Activated CD8-positive, alpha-beta T cell treated with anti-CD3 and anti-CD28 coated beads for 36 hours (primary cell): ENCODE results near the gene TNFRSF6B. TPM values are rescaled to one million over a fixed set of nuclear protein-coding genes. Genes with fewer than 3 reads are reported as not detected.

Source experiments
- ATAC-seq: fragments of 200-7000 bp; cut with Tn5 transposase; one replicate; pipeline ENCODE4 v1.10.0; 2021; ENCODE audit warnings: mild to moderate bottlenecking, moderate library complexity
- CTCF ChIA-PET: fragments of 350-600 bp; sonication (Branson Sonifier 250); formaldehyde crosslinking; loops from one replicate; lab custom pipeline; 2021; ENCODE audit warnings: antibody characterized with exemption; lab: Charles Lee
- POLR2A ChIA-PET: fragments of 350-600 bp; sonication (Branson Sonifier 250); formaldehyde crosslinking; loops from one replicate; lab custom pipeline; 2021; ENCODE audit warnings: antibody characterized with exemption; lab: Charles Lee
- DNase-seq: peaks from one replicate; pipeline ENCODE4 v3.0.0-alpha.2; 2020
- H3K27ac Mint-ChIP-seq: one replicate; pipeline ENCODE4 v1.8.0; 2021; ENCODE audit warnings: mild to moderate bottlenecking, mixed read lengths
- H3K27me3 Mint-ChIP-seq: one replicate; pipeline ENCODE4 v1.8.0; 2021; ENCODE audit warnings: mixed read lengths
- H3K36me3 Mint-ChIP-seq: one replicate; pipeline ENCODE4 v1.8.0; 2021; ENCODE audit warnings: low read depth, mixed read lengths
- H3K4me1 Mint-ChIP-seq: one replicate; pipeline ENCODE4 v1.8.0; 2021; ENCODE audit warnings: low read depth, mixed read lengths
- H3K4me3 Mint-ChIP-seq: one replicate; pipeline ENCODE4 v1.8.0; 2021; ENCODE audit warnings: mild to moderate bottlenecking, moderate library complexity, mixed read lengths
- H3K9me3 Mint-ChIP-seq: one replicate; pipeline ENCODE4 v1.8.0; 2021; ENCODE audit warnings: mixed read lengths
- intact Hi-C: fragments of 100-400 bp; cut with micrococcal nuclease; formaldehyde crosslinking; loops from one replicate; pipeline ENCODE4 v1.10.0; 2022
- total RNA-seq, 2 experiments: library from RNA; stranded (reverse); gene quantifications; one replicate each; pipeline ENCODE4 v1.2.3, GENCODE V29; 2021
- TF ChIP-seq, protein P1 (sequence below): fragments of 200-600 bp; IDR thresholded peaks from one replicate; pipeline ENCODE4 v1.8.0; 2022; ENCODE audit warnings: antibody characterized with exemption, mild to moderate bottlenecking

TNFRSF6B gene
- total RNA-seq, 2 experiments from 2014 or later = not detected

DNA sequence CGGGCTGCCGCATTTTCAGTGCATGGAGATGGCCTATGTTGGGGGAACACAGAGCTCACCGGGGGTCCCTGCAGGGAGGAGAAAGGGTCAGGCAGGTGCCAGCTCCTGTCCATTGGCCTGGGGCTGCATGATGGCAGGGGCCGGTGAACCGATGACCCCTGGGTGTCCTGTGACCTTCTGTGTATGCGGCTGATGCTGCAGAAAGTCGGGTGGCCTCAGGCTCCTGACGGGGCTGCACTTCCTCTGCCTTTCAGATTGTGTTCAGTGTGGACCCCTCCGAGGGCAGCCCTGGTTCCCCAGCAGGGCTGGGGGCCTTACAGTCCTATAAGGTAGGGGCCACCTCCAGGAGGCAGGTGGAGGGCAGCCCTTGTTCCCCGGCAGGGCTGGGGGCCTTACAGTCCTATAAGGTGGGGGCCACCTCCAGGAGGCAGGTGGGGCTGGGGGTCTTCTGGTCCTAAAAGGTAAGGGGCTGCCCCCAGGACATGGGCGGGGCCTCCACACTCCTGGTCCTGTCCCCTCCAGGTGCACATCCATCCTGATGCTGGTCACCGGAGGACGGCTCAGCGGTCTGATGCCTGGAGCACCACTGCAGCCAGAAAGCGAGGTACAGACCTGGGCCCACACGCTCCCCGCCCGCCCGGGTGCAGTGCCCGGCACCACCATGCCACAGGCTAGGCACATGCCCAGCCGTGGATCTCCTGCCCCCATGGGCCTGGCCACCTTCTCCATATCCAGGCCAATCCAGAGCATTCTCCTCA lies 11.0 kb upstream of the TNFRSF6B start:
- no peaks in the 10 kb centered on the region for H3K27me3 Mint-ChIP-seq
- ChIA-PET POLR2A (interaction anchor here (1.4 kb wide), 1 partner anchor 17 kb away, joined by 5 read pairs; no protein-coding TSS in a partner anchor), CTCF (no interaction called here)
- TF ChIP-seq, protein P1, sequence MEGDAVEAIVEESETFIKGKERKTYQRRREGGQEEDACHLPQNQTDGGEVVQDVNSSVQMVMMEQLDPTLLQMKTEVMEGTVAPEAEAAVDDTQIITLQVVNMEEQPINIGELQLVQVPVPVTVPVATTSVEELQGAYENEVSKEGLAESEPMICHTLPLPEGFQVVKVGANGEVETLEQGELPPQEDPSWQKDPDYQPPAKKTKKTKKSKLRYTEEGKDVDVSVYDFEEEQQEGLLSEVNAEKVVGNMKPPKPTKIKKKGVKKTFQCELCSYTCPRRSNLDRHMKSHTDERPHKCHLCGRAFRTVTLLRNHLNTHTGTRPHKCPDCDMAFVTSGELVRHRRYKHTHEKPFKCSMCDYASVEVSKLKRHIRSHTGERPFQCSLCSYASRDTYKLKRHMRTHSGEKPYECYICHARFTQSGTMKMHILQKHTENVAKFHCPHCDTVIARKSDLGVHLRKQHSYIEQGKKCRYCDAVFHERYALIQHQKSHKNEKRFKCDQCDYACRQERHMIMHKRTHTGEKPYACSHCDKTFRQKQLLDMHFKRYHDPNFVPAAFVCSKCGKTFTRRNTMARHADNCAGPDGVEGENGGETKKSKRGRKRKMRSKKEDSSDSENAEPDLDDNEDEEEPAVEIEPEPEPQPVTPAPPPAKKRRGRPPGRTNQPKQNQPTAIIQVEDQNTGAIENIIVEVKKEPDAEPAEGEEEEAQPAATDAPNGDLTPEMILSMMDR = no peak
- H3K36me3 Mint-ChIP-seq = peaks cover 3% of the 10 kb centered on the region
- H3K4me3 Mint-ChIP-seq = no peak overlapping the region
- peak overlapping the region; percentile 15 for H3K27ac Mint-ChIP-seq
- no peaks in the 10 kb centered on the region for H3K9me3 Mint-ChIP-seq
- intact Hi-C loops = no loop called here
- DNase-seq (no peak), ATAC-seq (no peak)
- peaks cover 16% of the 10 kb centered on the region for H3K4me1 Mint-ChIP-seq

DNA sequence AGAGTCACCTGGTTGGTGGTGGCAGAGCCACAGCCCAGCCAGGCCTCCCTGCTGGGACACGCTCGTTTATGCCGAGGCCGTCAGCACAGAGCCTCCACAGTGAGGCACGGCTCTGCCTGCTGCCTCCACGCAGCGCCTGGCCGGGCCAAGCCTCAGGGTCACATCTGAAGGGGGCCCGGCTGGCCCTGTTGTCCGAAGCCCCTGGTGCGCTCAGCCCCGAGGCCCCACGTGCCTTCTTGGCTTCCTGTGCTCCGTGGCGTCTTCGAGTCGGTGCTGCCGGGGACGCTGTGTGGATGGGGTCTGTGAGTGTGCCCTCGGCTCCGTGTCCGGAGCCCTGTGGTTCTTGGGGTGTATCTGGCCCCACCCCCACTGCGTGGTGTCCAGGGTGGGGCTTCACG lies 10.4 kb upstream of the TNFRSF6B start:
- DNase-seq (no peak), ATAC-seq (no peak)
- H3K27ac Mint-ChIP-seq = peak overlapping the region; percentile 71
- ChIA-PET CTCF (no interaction called here), POLR2A (interaction anchor here (1.3 to 2.1 kb wide), 3 partner anchors 10 to 16 kb away, joined by 5 to 13 read pairs (median 9); partner anchors contain the start of gene TNFRSF6B)
- no peaks in the 10 kb centered on the region for H3K27me3 Mint-ChIP-seq
- no peak overlapping the region for H3K4me3 Mint-ChIP-seq
- TF ChIP-seq, protein P1 = no peak
- peaks cover 16% of the 10 kb centered on the region for H3K4me1 Mint-ChIP-seq
- intact Hi-C loops = no loop called here
- H3K36me3 Mint-ChIP-seq = peaks cover 3% of the 10 kb centered on the region
- no peaks in the 10 kb centered on the region for H3K9me3 Mint-ChIP-seq

DNA sequence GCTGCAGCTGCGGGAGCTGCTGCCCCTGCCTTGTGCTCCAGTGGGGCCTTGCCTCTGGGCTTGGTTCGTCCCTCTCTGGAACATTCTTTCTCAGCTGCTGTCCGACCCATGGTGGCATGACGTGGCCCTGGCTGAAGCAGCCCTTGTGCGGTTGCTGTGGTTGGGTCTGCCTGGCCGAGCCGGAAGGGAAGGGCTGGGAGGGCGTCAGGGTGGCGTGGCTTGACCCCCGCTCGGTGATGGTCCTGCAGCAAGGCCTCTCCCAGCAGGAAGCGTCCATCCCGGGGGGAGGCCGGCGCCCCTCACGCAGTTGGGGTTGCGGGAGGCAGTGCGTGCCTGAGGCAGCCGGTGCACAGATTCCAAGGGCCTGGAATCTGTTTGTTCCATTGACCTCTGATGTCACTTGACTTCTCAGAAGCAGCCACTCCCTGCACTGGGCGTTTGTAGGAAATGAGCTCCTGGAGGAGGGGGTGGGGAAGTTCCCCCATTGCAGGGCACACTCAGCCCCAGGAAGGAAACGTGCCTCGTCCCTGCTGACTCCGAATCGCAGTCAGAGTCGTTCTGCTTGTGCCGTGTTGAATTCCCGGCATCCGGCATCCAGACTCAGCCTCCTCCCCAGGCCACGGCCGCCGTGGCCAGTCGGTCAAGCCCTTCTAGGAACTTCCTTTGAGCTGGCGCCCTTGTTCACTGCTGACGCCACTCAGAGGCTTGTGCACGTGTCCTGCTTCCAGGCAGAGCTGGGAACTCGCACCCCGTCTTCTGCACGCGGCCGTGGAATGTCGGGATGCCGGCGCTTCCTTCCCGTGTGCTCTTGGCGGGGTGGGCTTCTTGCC lies 9.7 kb upstream of the TNFRSF6B start:
- ATAC-seq (peak; percentile 78), DNase-seq (peak; percentile 70)
- TF ChIP-seq, protein P1 = no peak
- H3K27me3 Mint-ChIP-seq = no peaks in the 10 kb centered on the region
- intact Hi-C loops = no loop called here
- CTCF ChIA-PET = no interaction called here
- H3K27ac Mint-ChIP-seq = peak overlapping the region; percentile 71
- peaks cover 3% of the 10 kb centered on the region for H3K36me3 Mint-ChIP-seq
- POLR2A ChIA-PET = interaction anchor here (1.1 to 2.1 kb wide), 5 partner anchors 10 to 24 kb away, joined by 3 to 13 read pairs (median 5); partner anchors contain the start of gene TNFRSF6B
- H3K4me1 Mint-ChIP-seq = peaks cover 16% of the 10 kb centered on the region
- H3K9me3 Mint-ChIP-seq = no peaks in the 10 kb centered on the region
- H3K4me3 Mint-ChIP-seq = no peak overlapping the region

DNA sequence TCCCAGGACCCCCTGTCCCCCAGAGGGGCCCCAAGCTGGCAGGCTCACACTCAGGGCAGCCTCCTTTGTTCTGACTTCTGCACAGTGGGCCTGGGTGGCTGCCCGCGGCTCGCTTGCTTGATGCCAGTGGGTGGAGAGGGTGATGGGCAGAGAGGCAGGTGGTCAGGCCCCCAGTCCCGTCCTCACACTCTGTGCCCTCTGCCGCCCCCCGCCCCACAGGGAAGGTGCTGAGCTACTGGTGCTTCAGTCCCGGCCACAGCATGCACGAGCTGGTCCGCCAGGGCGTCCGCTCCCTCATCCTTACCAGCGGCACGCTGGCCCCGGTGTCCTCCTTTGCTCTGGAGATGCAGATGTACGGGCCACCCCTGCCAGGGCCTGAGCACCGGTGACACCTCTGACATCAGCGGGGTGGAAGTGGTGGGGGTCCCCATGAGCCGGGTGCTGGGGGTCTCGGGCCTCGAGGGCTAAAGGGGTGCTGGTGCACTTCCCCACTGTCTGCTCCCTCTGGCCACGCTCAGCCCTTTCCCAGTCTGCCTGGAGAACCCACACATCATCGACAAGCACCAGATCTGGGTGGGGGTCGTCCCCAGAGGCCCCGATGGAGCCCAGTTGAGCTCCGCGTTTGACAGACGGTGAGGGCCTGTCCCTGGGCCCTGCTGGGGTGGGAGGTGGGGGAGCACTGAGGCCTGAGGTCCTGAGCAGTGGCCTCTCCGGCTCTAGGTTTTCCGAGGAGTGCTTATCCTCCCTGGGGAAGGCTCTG lies 8.9 kb upstream of the TNFRSF6B start:
- DNase-seq = no peak

More for the DNA sequence above, 8.9 kb upstream of the TNFRSF6B start:
- Mint-ChIP-seq H3K4me1 (peaks cover 14% of the 10 kb centered on the region), H3K4me3 (no peak overlapping the region), H3K36me3 (peaks cover 7% of the 10 kb centered on the region), H3K27ac (no peak overlapping the region), H3K27me3 (no peaks in the 10 kb centered on the region), H3K9me3 (no peaks in the 10 kb centered on the region)
- intact Hi-C loops = no loop called here
- ChIA-PET POLR2A (interaction anchor here (0.6 to 2.1 kb wide), 7 partner anchors 9 to 205 kb away, joined by 3 to 13 read pairs (median 5); partner anchors contain the start of gene TNFRSF6B), CTCF (no interaction called here)
- ATAC-seq = no peak
- TF ChIP-seq, protein P1 = no peak
